Peyer's patch (tissue), 4 donors: Measurements from ENCODE around the gene FAM131B. TPM values are rescaled to one million over a fixed set of nuclear protein-coding genes. Genes with fewer than 3 reads are reported as not detected.
A peak's percentile ranks its signal among the peaks of the same experiment; 100 is the strongest.

Source experiments
- DNase-seq, 3 donors: peaks; one replicate each; pipeline ENCODE4 v3.0.0-alpha.2; 2017 to 2019
- H3K27ac ChIP-seq, 4 donors: fragments of 200-600 bp; sonication (generic); one replicate each; pipeline ENCODE4 v1.5.1; 2016 to 2019
- H3K27me3 ChIP-seq, 2 donors: fragments of 200-600 bp; sonication (generic); one replicate each; pipeline ENCODE4 v1.5.1; 2019
- H3K36me3 ChIP-seq, 3 donors: fragments of 200-600 bp; sonication (generic); one replicate each; pipeline ENCODE4 v1.5.1; 2016 to 2019
- H3K4me1 ChIP-seq, 4 donors: fragments of 200-600 bp; sonication (generic); one replicate each; pipeline ENCODE4 v1.5.1; 2016 to 2019
- H3K4me3 ChIP-seq, 4 donors: fragments of 200-600 bp; sonication (generic); 1 replicate in 3 of 4; 2 replicates in 1 of 4; pipeline ENCODE4 v1.5.1; 2016 to 2019; ENCODE audit warnings: mild to moderate bottlenecking in 1 of 4
- H3K9me3 ChIP-seq, 4 donors: fragments of 200-600 bp; sonication (generic); one replicate each; pipeline ENCODE4 v1.5.1; 2016 to 2019; ENCODE audit warnings: mild to moderate bottlenecking in 1 of 4
- CTCF ChIP-seq, 6 experiments: fragments of 450-650 bp in 4 of 6; fragments of 200-600 bp in 2 of 6; sonication (generic) in 1 of 6; IDR thresholded peaks; one replicate each; pipeline ENCODE4 v1.5.1; 2017 to 2019; ENCODE audit warnings: antibody characterized with exemption in 6 of 6, mild to moderate bottlenecking in 3 of 6, moderate library complexity in 1 of 6
- POLR2A ChIP-seq, 2 donors: fragments of 450-650 bp; IDR thresholded peaks; one replicate each; pipeline ENCODE4 v1.5.1; 2017; ENCODE audit warnings: antibody characterized with exemption in 2 of 2, mild to moderate bottlenecking in 2 of 2, moderate library complexity in 2 of 2
- total RNA-seq, 4 donors: library from RNA; depleted of rRNA; stranded (reverse); fragments of >200 nt; gene quantifications; one replicate each; pipeline ENCODE4 v1.1.0, GENCODE V29; 2016

FAM131B gene
- total RNA-seq, 4 donors from 2014 or later = 0.66 to 0.83 (median 0.80) TPM; not detected in 1

GRCh38 chr7:143401265-143401664 lies 38.8 kb upstream of the FAM131B start:
- Histone ChIP-seq H3K27me3 (no peaks in the 10 kb centered on the region), H3K4me1 (peaks cover 0 to 19% (median 0%) of the 10 kb centered on the region in 4 donors), H3K36me3 (peaks cover 0 to 30% (median 0%) of the 10 kb centered on the region in 3 donors), H3K27ac (no peak overlapping the region), H3K4me3 (no peak overlapping the region), H3K9me3 (no peaks in the 10 kb centered on the region)
- peak in 2 of 3 donors; percentile 35 to 43 for DNase-seq
- TF ChIP-seq POLR2A (IDR thresholded peaks at IDR 0.05) (no peak), CTCF (IDR thresholded peaks at IDR 0.05) (no peak)

DNA sequence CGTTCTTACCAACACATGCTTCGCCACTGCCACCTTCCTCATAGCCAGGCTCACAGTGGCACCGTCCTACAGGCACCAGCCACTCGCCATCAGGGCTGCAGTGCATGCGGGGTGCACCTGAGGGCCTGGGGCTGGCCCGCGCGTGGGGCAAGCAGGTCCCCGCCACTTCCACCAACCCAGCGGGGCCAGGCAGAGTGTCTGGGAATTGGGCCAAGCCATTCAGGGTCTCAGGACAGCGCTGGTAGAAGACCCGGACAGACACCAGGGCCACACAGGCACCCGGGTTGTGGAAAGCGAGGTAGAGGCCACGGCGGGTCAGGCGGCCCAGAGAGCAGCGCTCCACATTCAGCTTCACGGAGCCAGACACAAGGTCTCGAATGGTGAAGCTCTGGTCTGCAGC lies 37.1 kb upstream of the FAM131B start:
- H3K9me3 ChIP-seq = no peaks in the 10 kb centered on the region
- DNase-seq = peak in 1 of 3 donors; percentile 44
- no peaks in the 10 kb centered on the region for H3K27me3 ChIP-seq
- no peak overlapping the region for H3K4me3 ChIP-seq
- H3K36me3 ChIP-seq = peaks cover 0 to 30% (median 0%) of the 10 kb centered on the region in 3 donors
- H3K27ac ChIP-seq = no peak overlapping the region
- H3K4me1 ChIP-seq = peaks cover 0 to 24% (median 0%) of the 10 kb centered on the region in 4 donors
- TF ChIP-seq CTCF (IDR thresholded peaks at IDR 0.05) = no peak

DNA sequence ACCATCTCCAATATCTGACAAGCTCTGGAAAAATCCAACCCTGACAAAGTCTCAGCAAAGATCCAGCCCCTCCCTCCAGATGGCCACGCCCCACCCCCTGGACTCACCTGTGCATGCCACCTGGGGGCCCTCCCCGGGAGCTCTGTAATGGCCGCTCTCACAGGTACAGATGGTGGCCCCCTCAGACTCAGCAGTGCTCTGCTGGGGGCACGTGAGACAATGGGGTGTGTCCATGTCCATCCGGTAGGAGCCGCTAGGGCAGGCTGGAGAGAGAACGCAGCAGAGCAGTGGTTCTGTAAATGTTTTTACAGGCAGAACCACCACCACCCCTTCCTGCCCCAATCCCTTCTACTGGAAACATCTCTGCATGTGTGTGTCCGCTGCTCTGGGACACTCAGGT lies 36.6 kb upstream of the FAM131B start:
- peak in 1 of 3 donors; percentile 42 for DNase-seq
- Histone ChIP-seq H3K4me3 (no peak overlapping the region), H3K4me1 (peaks cover 0 to 24% (median 0%) of the 10 kb centered on the region in 4 donors), H3K36me3 (peaks cover 0 to 33% (median 0%) of the 10 kb centered on the region in 3 donors), H3K27ac (no peak overlapping the region), H3K27me3 (no peaks in the 10 kb centered on the region), H3K9me3 (no peaks in the 10 kb centered on the region)
- TF ChIP-seq POLR2A (IDR thresholded peaks at IDR 0.05) (no peak), CTCF (IDR thresholded peaks at IDR 0.05) (no peak)

DNA sequence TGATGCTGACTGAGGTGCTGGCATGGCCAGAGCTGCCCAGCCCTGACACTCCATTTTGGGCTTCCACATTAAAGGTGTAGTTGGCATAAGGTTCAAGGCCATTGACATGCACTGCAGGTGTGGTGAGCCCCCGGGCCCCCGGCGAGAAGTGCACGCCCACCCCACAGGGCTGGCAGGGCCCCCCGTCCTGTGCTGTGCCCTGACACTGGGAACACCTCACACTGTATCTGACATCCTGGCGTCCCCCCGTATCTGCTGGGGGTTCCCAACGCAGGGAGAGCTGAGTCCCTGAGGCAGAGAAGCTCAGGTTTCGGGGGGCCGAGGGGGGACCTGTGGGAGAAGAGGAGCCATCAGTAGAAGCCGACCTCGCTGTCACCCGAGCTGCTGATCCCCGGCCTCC lies 36.1 kb upstream of the FAM131B start:
- Histone ChIP-seq H3K27me3 (no peaks in the 10 kb centered on the region), H3K36me3 (peaks cover 0 to 36% (median 0%) of the 10 kb centered on the region in 3 donors), H3K27ac (no peak overlapping the region), H3K9me3 (no peaks in the 10 kb centered on the region), H3K4me1 (peaks cover 0 to 26% (median 0%) of the 10 kb centered on the region in 4 donors), H3K4me3 (no peak overlapping the region)
- no peak for TF ChIP-seq POLR2A (IDR thresholded peaks at IDR 0.05)
- no peak for TF ChIP-seq CTCF (IDR thresholded peaks at IDR 0.05)
- peak in 2 of 3 donors; percentile 41 to 42 for DNase-seq

DNA sequence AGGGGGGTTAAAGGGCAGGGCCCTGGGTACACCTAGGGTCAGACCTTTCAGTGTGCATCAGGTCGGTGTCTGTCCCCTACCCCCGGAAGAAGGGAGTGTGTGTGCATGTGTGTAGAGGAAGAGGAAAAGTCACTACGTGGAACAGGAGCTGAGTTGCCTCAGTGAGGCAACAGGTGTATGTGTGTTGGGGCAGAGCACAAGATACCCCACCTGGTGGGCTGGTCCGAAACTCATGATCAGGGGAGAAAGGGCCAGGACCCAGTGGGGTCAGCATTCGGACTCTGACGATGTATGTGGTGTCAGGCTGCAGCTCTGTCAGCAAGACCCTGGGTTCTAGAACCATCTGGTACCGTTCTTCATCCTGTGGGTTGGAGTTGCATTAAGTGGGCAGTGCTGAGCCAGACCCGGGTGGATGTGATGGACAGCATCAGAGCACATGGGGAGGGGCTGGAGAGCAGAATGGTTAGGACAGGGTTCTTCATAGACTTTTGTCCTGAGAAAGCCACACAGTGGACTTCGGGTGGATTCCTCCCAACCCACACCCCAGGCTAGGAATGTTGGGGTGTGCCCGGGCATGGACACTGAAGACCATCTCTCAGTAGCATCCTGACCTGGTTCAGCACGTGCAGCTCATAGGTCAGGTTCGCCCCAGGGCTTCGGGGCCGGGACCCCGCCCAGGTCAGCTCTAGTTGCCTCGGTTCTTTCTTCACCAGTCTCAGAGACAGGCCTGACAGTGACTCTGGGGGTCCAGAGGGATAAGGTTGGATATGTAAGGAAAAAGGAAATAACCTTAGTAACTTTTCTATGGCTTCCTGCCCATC lies 35.4 kb upstream of the FAM131B start:
- Histone ChIP-seq H3K27ac (no peak overlapping the region), H3K9me3 (no peaks in the 10 kb centered on the region), H3K27me3 (no peaks in the 10 kb centered on the region), H3K4me1 (peaks cover 0 to 33% (median 0%) of the 10 kb centered on the region in 4 donors), H3K4me3 (no peak overlapping the region), H3K36me3 (peaks cover 0 to 43% (median 0%) of the 10 kb centered on the region in 3 donors)
- DNase-seq = peak in 1 of 3 donors; percentile 39
- TF ChIP-seq POLR2A (IDR thresholded peaks at IDR 0.05) (no peak), CTCF (IDR thresholded peaks at IDR 0.05) (no peak)
